T-helper 1 cell (primary cell): ENCODE measurements around the gene SUMF1.

Experiments used
- DNase-seq, 5 donors: peaks; one replicate each; pipeline ENCODE4 v3.0.0-alpha.2; 2012 to 2020

SUMF1 gene

DNA sequence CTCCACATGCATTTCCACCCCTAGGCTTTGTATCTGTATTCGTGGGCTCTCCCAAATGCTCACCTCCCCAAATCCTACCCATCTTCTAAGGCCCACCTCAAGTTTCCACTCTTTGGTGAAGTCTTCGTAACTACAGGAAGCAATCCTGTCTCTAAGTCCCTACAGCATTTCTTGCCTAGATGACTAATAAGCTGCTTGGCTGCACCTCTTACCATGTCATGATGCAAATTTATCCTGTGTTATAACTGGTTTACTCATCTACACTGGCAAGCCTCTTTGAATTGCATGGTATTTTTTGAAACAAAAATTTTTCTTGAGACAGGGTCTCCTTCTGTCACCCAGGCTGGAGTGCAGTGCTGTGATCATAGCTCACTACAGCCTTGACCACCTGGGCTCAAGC lies 90.6 kb downstream of the SUMF1 start:
- DNase-seq: no peak

DNA sequence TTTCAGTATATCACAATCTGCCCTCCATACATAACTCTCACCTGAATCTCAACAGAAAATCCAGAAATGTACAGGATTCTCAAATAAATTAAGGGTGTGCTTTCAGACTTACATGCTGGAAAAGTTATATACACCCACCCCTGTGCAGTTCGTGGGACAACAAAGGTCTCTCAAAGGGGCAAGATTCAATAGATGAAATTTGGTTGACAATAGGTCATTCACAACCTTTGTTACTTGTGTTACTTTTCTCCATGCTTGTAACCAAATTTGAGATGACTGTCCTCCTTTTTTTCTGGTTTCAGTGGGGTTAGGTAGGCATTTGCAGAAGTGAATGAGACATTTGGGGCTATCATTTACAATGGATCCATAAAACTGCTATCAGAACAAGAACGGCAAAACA lies 91.2 kb downstream of the SUMF1 start:
- DNase-seq: no peak

DNA sequence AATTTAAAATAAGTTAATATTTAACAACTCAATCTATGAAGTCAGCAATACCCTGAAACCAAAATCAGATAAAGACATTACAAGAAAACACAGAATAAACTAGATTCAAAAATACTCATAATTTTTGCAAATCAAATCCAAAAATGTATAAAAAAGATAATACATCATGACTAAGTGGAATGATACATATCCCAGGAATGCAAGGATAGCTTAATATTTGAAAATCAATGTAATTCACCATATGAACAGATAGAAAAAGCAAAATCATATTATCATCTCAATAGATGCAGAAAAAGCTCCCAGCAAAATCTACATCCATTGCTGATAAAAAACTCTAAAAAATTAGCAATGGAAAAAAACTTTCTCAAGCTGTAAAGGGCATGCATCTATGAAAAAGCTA lies 93.4 kb downstream of the SUMF1 start:
- DNase-seq: no peak

- DNase-seq: no peak
Measured at GRCh38 chr3:4362523-4362922, 104.5 kb downstream of the SUMF1 start.

DNA sequence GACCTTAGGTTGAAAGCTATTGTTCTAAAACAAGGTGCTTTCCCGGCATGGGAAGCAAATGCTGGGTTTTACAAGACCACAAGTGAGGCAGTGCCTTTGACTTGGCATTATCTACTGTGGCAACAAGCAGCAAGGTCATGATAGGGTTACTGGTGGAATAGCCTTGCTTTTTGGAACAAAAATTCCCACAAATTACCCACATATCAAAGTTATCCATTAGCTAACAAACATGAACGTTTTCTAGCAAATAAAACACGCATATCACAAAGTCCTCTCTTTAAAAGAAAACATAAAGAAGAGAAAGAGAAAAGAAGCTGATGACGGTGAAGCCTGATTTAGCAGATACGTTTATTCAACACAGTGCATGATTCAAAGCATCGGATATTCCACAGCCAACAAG lies 106.3 kb downstream of the SUMF1 start:
- DNase-seq: no peak

DNA sequence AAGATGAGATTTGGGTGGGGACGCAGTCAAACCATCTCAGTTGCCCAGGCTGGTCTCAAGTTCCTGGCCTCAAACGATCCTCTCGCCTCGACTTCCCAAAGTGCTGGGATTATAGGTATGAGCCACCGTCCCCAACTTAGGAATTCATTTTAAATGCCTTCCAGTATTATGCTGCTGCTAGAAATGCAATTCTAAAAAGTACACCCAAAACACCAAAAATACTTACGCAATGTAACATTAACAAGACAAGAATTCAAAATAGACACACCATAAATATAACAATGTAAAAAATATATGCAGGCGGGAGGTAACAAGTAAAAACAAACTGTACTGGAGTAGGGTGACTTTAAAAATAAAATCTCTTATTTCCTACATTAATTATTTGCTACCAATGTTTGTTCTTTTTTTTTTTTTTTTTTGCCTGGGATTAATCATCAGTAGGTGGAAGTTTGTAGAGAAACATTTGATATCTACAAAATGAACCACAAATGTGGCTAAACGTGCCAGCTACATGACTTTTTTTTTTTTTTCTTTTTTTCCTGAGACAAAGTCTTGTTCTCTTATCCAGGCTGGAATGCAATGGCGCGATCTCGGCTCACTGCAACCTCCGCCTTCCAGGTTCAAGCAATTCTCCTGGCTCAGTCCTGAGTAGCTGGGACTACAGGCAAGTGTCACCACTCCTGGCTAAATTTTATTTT lies 107.1 kb downstream of the SUMF1 start:
- no peak for DNase-seq

DNA sequence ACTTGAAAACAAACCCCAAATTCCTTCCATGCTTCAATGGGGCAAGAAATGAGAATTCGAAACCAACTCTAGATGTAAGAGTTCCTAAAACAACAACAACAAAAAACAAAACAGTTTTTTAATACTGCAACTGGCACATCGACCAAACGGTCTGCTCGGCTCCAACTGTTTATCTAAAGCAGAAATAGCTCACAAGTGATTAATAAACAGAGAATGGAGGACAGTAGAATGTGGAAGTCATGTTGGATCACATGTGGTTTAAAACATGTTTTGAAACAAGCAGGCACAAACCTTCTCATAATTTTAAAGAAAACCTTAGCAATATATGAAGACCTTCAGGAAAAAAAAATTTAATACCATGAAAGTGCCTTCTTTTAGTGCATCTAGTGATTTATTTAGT lies 108.8 kb downstream of the SUMF1 start:
- no peak for DNase-seq

DNA sequence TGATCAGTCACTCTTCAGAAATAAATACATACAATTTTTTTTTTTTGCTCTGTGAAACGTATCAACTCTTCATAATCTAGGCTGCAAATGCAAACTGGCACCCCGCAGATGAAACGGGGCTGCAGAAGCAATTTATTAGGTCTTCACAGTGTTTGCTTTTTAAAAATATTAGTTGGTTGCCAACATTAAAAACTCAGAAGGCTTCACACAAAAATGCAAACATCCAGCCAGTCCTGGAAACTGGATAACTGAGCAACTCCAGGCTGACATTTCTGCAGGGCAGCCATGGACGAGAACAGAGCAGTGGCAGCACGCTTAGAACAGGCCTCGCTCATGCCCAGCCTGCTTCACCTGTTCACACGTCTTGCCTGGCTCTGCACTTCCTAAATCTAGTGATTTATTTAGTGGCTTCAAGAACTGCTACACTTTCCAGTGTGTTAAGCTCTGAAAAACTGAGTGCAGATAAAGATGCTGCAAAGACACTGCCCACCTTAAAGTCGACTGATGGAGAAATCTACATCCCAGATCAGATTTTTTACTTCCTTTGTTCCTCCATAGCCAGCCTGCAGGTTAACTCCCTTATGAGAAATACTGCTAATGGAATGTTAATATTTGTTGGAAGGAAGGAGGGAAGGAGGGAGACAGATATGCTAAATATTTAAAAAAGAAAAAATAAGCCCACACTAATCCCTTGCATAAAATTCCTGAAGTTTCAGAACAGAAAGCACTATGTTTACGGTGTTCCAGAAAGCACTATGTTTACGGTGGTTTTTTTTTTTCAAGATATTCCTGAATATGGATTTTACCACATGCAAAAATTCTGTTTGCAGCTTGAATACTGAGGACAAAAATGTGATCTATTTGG lies 110.3 kb downstream of the SUMF1 start:
- DNase-seq: no peak

- DNase-seq: no peak
Measured at GRCh38 chr3:4356220-4356540, 110.9 kb downstream of the SUMF1 start.

- no peak for DNase-seq
Measured at GRCh38 chr3:4355401-4356219, 111.5 kb downstream of the SUMF1 start.

GRCh38 chr3:4351872-4352271 lies 115.2 kb downstream of the SUMF1 start:
- DNase-seq: no peak

- DNase-seq: peak in 1 of 5 donors; percentile 30
Measured at GRCh38 chr3:4351164-4351855, 115.8 kb downstream of the SUMF1 start.

GRCh38 chr3:4350789-4351163 lies 116.3 kb downstream of the SUMF1 start:
- DNase-seq: peak; percentile 10 to 69 (median 39)

DNA sequence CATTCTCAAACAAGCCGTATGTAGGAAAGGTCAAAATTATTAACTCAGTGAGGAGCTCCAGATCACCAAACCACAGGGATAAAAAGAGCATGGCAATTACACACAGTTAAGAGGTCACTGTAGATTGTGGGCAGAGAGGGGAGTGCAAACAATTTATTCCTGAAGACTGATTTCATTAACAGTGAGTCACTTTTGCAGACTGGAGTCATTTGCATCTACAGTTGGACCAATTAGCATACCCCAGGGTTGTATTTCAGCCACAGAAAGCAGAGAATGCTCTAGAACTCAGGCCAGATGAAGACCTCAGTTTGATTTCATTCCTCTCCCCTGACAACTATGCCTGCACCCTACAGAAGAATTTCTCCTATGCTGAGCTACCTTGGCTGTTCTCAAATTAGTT lies 123.8 kb downstream of the SUMF1 start:
- no peak for DNase-seq

DNA sequence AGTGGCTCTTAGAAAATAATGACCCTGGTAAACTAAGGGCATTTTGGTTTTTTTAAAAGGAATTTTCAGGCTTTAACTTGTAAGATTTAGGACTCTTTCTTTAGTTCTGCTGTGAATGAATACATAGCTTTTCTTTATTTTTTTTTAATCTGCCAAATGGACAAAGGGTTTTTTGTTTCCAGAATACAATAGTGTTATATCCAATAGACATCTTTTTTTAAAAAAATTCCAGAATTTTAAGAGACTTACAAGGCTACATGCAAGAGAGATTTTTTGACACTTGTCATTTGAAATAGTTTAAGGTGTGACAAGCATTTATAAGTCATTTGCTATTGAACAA lies 125.8 kb downstream of the SUMF1 start:
- no peak for DNase-seq

GRCh38 chr3:4340411-4341335 lies 126.4 kb downstream of the SUMF1 start:
- DNase-seq: no peak

GRCh38 chr3:4340077-4340410 lies 127.0 kb downstream of the SUMF1 start:
- no peak for DNase-seq

DNA sequence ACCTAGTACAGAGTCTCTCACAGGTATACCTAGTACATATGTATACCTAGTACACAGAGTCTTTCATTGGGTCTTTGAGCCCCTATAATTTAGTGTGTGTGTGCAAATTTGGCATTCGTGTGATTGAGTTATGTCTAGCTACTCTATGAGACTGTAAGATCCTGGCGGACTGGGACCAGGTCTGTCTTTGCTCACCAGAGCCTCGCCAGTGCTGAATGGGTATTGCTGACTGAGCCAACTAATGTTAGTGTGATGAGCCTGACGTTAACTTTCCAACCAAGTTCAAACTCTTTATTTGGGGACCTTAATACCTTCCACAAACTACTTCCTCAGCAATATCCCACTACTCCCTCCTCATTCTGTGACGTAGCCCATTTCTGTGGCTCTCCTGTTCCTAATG lies 128.3 kb downstream of the SUMF1 start:
- DNase-seq: no peak

- no peak for DNase-seq
Measured at GRCh38 chr3:4336850-4337546, 130.1 kb downstream of the SUMF1 start.

DNA sequence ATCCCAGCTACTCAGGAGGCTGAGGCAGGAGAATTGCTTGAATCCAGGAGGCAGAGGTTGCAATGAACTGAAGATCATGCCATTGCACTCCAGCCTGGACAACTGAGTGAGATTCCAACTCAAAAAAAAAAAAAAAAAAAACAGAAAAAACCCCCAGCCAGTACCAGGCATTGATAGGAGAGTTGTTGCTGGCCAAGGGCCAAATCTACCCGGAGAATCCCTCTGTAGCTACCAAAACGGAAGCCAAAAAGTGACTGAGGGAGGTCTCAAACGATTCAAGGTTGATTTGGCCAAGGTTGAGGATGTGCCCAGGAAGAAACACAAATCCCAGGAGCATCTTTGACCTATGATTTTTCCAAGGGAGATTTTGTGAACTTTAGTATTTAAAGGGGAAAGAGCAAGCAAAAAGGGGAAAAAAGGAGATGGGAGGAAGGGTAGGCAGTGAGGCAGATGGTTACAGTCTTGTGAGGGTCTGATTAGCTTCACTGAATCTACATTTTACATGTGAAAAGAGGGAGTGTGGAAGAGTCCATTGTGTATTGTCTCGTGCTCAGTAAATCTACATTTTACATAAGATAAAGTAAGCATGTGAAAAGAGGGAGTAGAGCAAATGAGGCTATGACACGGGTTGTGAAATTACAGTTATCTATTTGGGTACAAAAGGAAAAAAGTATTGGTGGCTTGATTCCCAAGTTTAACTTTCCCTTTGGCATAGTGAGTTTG lies 131.1 kb downstream of the SUMF1 start:
- no peak for DNase-seq

GRCh38 chr3:4334548-4334947 lies 132.5 kb downstream of the SUMF1 start:
- DNase-seq: no peak
